HepG2 (cell line): Measurements from ENCODE around the gene TUBA4A. TPM values are rescaled to one million over a fixed set of nuclear protein-coding genes. Genes with fewer than 3 reads are reported as not detected.

Experiments used
- DRAP1 ChIP-seq: IDR thresholded peaks from 2 replicates; pipeline ENCODE4 v1.6.1; 2016; ENCODE audit warnings: missing genetic modification reagents, missing compliant biosample characterization
- FOXO4 ChIP-seq: sonication (generic); formaldehyde crosslinking; conservative IDR thresholded peaks from 2 replicates; pipeline ENCODE4 v1.8.1; 2023; ENCODE audit warnings: missing genetic modification reagents
- HNRNPL ChIP-seq: fragments of 200-400 bp; formaldehyde crosslinking; IDR thresholded peaks from 2 replicates; pipeline ENCODE4 v1.6.1; 2017; ENCODE audit warnings: mild to moderate bottlenecking, low read depth, low read length
- HNRNPLL ChIP-seq: fragments of 200-400 bp; formaldehyde crosslinking; IDR thresholded peaks from 2 replicates; pipeline ENCODE4 v1.6.1; 2017; ENCODE audit warnings: mild to moderate bottlenecking, low read depth, low read length; ENCODE audit not compliant: poor library complexity, severe bottlenecking
- KDM2A ChIP-seq: sonication (generic); formaldehyde crosslinking; IDR thresholded peaks from 2 replicates; pipeline ENCODE4 v1.4.0; 2020; ENCODE audit warnings: low read depth, missing genetic modification reagents, borderline replicate concordance
- LCORL ChIP-seq, 2 experiments: fragments of 450-650 bp in 1 of 2; sonication (generic) in 1 of 2; formaldehyde crosslinking in 1 of 2; IDR thresholded peaks; 2 replicates each; pipeline versions ENCODE4 v1.5.0 to v1.6.1; 2017 to 2020; ENCODE audit warnings: antibody characterized with exemption in 1 of 2, missing genetic modification reagents in 1 of 2
- SMARCC2 ChIP-seq: fragments of 450-650 bp; IDR thresholded peaks from 2 replicates; pipeline ENCODE4 v1.6.1; 2017; ENCODE audit warnings: antibody characterized with exemption, mild to moderate bottlenecking
- TEAD3 ChIP-seq: optimal IDR thresholded peaks from 2 replicates; pipeline ENCODE3; 2016; ENCODE audit warnings: borderline replicate concordance
- ZBTB21 ChIP-seq: sonication (generic); formaldehyde crosslinking; IDR thresholded peaks from 2 replicates; pipeline ENCODE4 v1.4.0; 2020; ENCODE audit warnings: missing genetic modification reagents
- ZKSCAN1 ChIP-seq: fragments of 150-350 bp; IDR thresholded peaks from 2 replicates; pipeline ENCODE4 v1.6.1; 2014; ENCODE audit warnings: low read length
- ZNF12 ChIP-seq: sonication (generic); formaldehyde crosslinking; IDR thresholded peaks from 2 replicates; pipeline ENCODE4 v1.5.0; 2020; ENCODE audit warnings: missing genetic modification reagents
- ZNF121 ChIP-seq: sonication (generic); formaldehyde crosslinking; IDR thresholded peaks from 2 replicates; pipeline ENCODE4 v1.5.0; 2020; ENCODE audit warnings: mild to moderate bottlenecking, missing genetic modification reagents
- ZNF263 ChIP-seq: sonication (generic); formaldehyde crosslinking; IDR thresholded peaks from 2 replicates; pipeline ENCODE4 v1.4.0; 2020; ENCODE audit warnings: missing genetic modification reagents
- ZNF275 ChIP-seq: sonication (generic); formaldehyde crosslinking; IDR thresholded peaks from 2 replicates; pipeline ENCODE4 v1.8.0; 2022; ENCODE audit warnings: missing genetic modification reagents, mild to moderate bottlenecking, inconsistent platforms, borderline replicate concordance
- ZNF337 ChIP-seq: sonication (generic); formaldehyde crosslinking; IDR thresholded peaks from 2 replicates; pipeline ENCODE4 v1.5.1; 2020; ENCODE audit warnings: missing genetic modification reagents, low read depth, mild to moderate bottlenecking, borderline replicate concordance
- ZNF496 ChIP-seq: sonication (generic); formaldehyde crosslinking; IDR thresholded peaks from 2 replicates; pipeline ENCODE4 v1.8.1; 2023; ENCODE audit warnings: mild to moderate bottlenecking, moderate library complexity, missing genetic modification reagents; ENCODE audit not compliant: insufficient replicate concordance
- ZSCAN29 ChIP-seq: sonication (generic); formaldehyde crosslinking; conservative IDR thresholded peaks from 2 replicates; pipeline ENCODE4 v1.4.0; 2020; ENCODE audit warnings: mild to moderate bottlenecking, missing genetic modification reagents
- ZSCAN30 ChIP-seq: sonication (generic); formaldehyde crosslinking; IDR thresholded peaks from 2 replicates; pipeline ENCODE4 v1.5.0; 2020; ENCODE audit warnings: mild to moderate bottlenecking, missing genetic modification reagents
- polyA plus RNA-seq, 8 experiments: library from polyadenylated mRNA; depleted of rRNA in 3 of 8; stranded (reverse) in 7 of 8; unstranded in 1 of 8; fragments of >200 nt; fragmentation: Illumina TruSeq in 4 of 8; extraction: Trizol in 4 of 8; gene quantifications; 2 replicates each; pipeline versions ENCODE4 v1.2.1 to v1.2.3, GENCODE V29; 2011 to 2016; ENCODE audit warnings: low read depth in 4 of 8, missing spikeins in 1 of 8, mixed read lengths in 1 of 8; ENCODE audit not compliant: insufficient read depth in 1 of 8
- total RNA-seq, 5 experiments: library from RNA; depleted of rRNA; stranded (reverse); fragments of >200 nt; fragmentation: Illumina TruSeq; extraction: Trizol; gene quantifications; 2 replicates each; pipeline ENCODE4 v1.2.3, GENCODE V29; 2016; ENCODE audit warnings: low read depth in 1 of 5
- TF ChIP-seq, protein P1 (sequence below): sonication (generic); formaldehyde crosslinking; IDR thresholded peaks from 2 replicates; pipeline ENCODE4 v1.9.0; 2021; ENCODE audit warnings: missing genetic modification reagents, borderline replicate concordance
- TF ChIP-seq, protein P2 (sequence below): sonication (generic); formaldehyde crosslinking; IDR thresholded peaks from 2 replicates; pipeline ENCODE4 v1.4.0; 2020; ENCODE audit warnings: missing genetic modification reagents

Gene TUBA4A
- total and polyA plus RNA-seq, 2 of the 13 experiments (the other 11 are each of a cell fraction or from before 2014, with no cell fraction given), result 1.3 to 12.7 TPM

DNA sequence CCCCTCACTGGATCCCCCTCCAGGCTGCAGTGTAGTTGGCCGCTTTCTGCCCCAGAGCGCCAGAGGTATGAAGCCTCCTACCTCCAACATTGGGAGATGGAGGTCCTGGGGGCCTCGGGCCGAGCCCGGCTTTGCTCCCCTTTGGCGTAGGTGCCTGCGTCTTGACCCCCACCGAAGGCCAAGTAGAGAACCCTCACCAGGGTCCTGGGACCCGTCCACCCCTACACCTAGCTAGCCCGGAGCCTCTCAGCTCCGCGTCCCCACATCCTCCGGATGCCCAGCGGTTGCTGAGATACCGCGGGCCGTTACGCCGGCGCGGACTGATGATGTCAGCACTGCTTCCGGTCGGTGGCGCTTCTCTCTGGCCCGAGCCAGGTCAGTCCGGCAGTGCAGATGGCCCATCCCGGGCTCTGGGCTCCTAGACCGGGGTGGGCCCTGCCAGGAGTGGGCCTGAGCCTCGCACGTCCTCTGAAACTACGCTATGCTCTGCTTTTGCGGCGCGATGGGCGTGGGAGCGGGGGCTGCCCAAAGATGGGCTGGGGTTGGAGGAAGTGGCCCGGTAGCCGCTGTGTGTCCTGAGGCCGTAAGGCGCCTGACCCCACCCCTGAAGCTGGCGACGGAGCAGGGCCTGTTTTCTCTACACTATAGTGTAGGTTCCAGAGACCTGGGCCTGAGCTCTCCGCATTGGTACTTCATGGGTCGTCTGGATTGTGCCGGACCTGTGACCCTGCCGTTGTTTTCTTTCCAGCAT is 8.4 kb downstream of the TUBA4A start, which contains the start of the genes GLB1L and STK16 (continued):
- TF ChIP-seq ZSCAN29 (CRISPR knock-in tag) (peak; percentile 72; the same call in 1 of the 2 replicates), HNRNPLL (peak; percentile 83), LCORL (IDR thresholded peaks at IDR 0.05) (no peak), LCORL (CRISPR knock-in tag; IDR thresholded peaks at IDR 0.05) (peak; percentile 77), ZNF12 (CRISPR knock-in tag) (peak; percentile 71; the same call in 1 of the 2 replicates), ZNF263 (CRISPR knock-in tag) (peak; percentile 75), ZNF121 (CRISPR knock-in tag) (peak; percentile 91), ZKSCAN1 (no peak), SMARCC2 (no peak), HNRNPL (peak; percentile 75; the same call in 1 of the 2 replicates), KDM2A (CRISPR knock-in tag) (peak; percentile 98), ZNF496 (no peak), ZNF337 (CRISPR knock-in tag) (peak; percentile 98), ZBTB21 (CRISPR knock-in tag) (peak; percentile 42; the same call in 1 of the 2 replicates), ZSCAN30 (CRISPR knock-in tag) (no peak), FOXO4 (no peak), DRAP1 (CRISPR knock-in tag) (peak; percentile 88), ZNF275 (CRISPR knock-in tag) (peak; percentile 86), TEAD3 (peak; percentile 86)
- TF ChIP-seq, protein P1, sequence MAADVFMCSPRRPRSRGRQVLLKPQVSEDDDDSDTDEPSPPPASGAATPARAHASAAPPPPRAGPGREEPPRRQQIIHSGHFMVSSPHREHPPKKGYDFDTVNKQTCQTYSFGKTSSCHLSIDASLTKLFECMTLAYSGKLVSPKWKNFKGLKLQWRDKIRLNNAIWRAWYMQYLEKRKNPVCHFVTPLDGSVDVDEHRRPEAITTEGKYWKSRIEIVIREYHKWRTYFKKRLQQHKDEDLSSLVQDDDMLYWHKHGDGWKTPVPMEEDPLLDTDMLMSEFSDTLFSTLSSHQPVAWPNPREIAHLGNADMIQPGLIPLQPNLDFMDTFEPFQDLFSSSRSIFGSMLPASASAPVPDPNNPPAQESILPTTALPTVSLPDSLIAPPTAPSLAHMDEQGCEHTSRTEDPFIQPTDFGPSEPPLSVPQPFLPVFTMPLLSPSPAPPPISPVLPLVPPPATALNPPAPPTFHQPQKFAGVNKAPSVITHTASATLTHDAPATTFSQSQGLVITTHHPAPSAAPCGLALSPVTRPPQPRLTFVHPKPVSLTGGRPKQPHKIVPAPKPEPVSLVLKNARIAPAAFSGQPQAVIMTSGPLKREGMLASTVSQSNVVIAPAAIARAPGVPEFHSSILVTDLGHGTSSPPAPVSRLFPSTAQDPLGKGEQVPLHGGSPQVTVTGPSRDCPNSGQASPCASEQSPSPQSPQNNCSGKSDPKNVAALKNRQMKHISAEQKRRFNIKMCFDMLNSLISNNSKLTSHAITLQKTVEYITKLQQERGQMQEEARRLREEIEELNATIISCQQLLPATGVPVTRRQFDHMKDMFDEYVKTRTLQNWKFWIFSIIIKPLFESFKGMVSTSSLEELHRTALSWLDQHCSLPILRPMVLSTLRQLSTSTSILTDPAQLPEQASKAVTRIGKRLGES, result no peak
- TF ChIP-seq, protein P2, sequence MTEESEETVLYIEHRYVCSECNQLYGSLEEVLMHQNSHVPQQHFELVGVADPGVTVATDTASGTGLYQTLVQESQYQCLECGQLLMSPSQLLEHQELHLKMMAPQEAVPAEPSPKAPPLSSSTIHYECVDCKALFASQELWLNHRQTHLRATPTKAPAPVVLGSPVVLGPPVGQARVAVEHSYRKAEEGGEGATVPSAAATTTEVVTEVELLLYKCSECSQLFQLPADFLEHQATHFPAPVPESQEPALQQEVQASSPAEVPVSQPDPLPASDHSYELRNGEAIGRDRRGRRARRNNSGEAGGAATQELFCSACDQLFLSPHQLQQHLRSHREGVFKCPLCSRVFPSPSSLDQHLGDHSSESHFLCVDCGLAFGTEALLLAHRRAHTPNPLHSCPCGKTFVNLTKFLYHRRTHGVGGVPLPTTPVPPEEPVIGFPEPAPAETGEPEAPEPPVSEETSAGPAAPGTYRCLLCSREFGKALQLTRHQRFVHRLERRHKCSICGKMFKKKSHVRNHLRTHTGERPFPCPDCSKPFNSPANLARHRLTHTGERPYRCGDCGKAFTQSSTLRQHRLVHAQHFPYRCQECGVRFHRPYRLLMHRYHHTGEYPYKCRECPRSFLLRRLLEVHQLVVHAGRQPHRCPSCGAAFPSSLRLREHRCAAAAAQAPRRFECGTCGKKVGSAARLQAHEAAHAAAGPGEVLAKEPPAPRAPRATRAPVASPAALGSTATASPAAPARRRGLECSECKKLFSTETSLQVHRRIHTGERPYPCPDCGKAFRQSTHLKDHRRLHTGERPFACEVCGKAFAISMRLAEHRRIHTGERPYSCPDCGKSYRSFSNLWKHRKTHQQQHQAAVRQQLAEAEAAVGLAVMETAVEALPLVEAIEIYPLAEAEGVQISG (CRISPR knock-in tag), result peak; percentile 96
